ENCODE measurements around the gene IGSF9.

- no peak for TF ChIP-seq POLR2A (IDR thresholded peaks at IDR 0.05; ENCODE audit: low read depth, low read length)
- TF ChIP-seq POLR2AphosphoS5 (IDR thresholded peaks at IDR 0.05; ENCODE audit: low read depth, low read length), result no peak
- TF ChIP-seq TAF1 (IDR thresholded peaks at IDR 0.05; ENCODE audit: low read depth, low read length), result no peak
- TF ChIP-seq SPI1 (IDR thresholded peaks at IDR 0.05; ENCODE audit: low read depth, low read length), result no peak
- TF ChIP-seq PAX5 (IDR thresholded peaks at IDR 0.05; ENCODE audit: insufficient read depth, low read length, severe bottlenecking), result no peak
- TF ChIP-seq POU2F2 (IDR thresholded peaks at IDR 0.05; ENCODE audit: low read depth, low read length), result no peak
Measured at GRCh38 chr1:159973350-159973940, 28.0 kb upstream of the IGSF9 start.
